Tibial nerve (tissue), 4 donors: ENCODE measurements around the gene ERG.

Experiments used
- CTCF ChIP-seq, 5 experiments: fragments of 200-600 bp in 3 of 5; fragments of 450-650 bp in 2 of 5; sonication (generic) in 3 of 5; IDR thresholded peaks; one replicate each; pipeline ENCODE4 v1.5.1; 2016 to 2019; ENCODE audit warnings: antibody characterized with exemption in 5 of 5, mild to moderate bottlenecking in 3 of 5, moderate library complexity in 2 of 5
- EP300 ChIP-seq, 2 donors: sonication (generic); formaldehyde crosslinking; IDR thresholded peaks; one replicate each; pipeline ENCODE4 v1.6.1; 2017; ENCODE audit warnings: antibody characterized with exemption in 2 of 2, mild to moderate bottlenecking in 1 of 2
- POLR2A ChIP-seq, 2 donors: fragments of 450-650 bp; IDR thresholded peaks; one replicate each; pipeline ENCODE4 v1.6.1; 2017; ENCODE audit warnings: antibody characterized with exemption in 2 of 2, mild to moderate bottlenecking in 2 of 2, moderate library complexity in 2 of 2

GRCh38 chr21:38420140-38420539, 78.1 kb downstream of the ERG start:
- TF ChIP-seq CTCF (IDR thresholded peaks at IDR 0.05) (no peak), POLR2A (IDR thresholded peaks at IDR 0.05) (no peak), EP300 (IDR thresholded peaks at IDR 0.05) (no peak)
